Mucosa of descending colon (tissue), 3 donors: ENCODE data around the gene HARBI1. TPM values are rescaled to one million over a fixed set of nuclear protein-coding genes. Genes with fewer than 3 reads are reported as not detected.

Experiments used
- ATAC-seq: fragments of 200-7000 bp; cut with Tn5 transposase; one replicate; pipeline ENCODE4 v1.9.1; 2020; ENCODE audit warnings: mild to moderate bottlenecking, moderate library complexity
- DNase-seq, 3 donors: peaks; one replicate each; pipeline ENCODE4 v3.0.0-alpha.2; 2020
- H3K36me3 ChIP-seq: fragments of 200-600 bp; one replicate; pipeline ENCODE4 v1.8.0; 2021; ENCODE audit warnings: low read depth, mild to moderate bottlenecking
- H3K4me1 ChIP-seq: fragments of 200-600 bp; one replicate; pipeline ENCODE4 v1.8.0; 2021; ENCODE audit warnings: low read depth, mild to moderate bottlenecking
- H3K4me3 ChIP-seq: fragments of 200-600 bp; one replicate; pipeline ENCODE4 v1.8.0; 2021; ENCODE audit warnings: mild to moderate bottlenecking
- H3K9me3 ChIP-seq: fragments of 200-600 bp; one replicate; pipeline ENCODE4 v1.8.0; 2021; ENCODE audit warnings: mild to moderate bottlenecking
- intact Hi-C, 2 donors: fragments of 100-400 bp; cut with DNase I in 1 of 2; cut with micrococcal nuclease in 1 of 2; formaldehyde crosslinking; loops; one replicate each; pipeline versions ENCODE4 v1.11.0 to v1.11.1; 2022; cut with DNase I, micrococcal nuclease
- long read RNA-seq, 2 donors: library from polyadenylated mRNA; unstranded; transcript quantifications; one replicate each; pipeline ENCODE4 v2.0.0, GENCODE V29; 2019 to 2021
- total RNA-seq, 3 donors: library from RNA; stranded (reverse); fragmentation: NEBNext Ultra II Directional in 2 of 3; extraction: Animal tissue kit (Norgen Biotek cat#: 25700) in 2 of 3; gene quantifications; one replicate each; pipeline versions ENCODE4 v1.2.1 to v1.2.4, GENCODE V29; 2021 to 2023
- TF ChIP-seq, protein P1 (sequence below): fragments of 200-600 bp; IDR thresholded peaks from one replicate; pipeline ENCODE4 v1.8.0; 2022; ENCODE audit warnings: antibody characterized with exemption, mild to moderate bottlenecking
- donor health status: DM: no; HTN: no; CAD: no; lungs with moderate emphysema.
- donor health status: DM: no; HTN: no; CAD: no.
- donor health status: DM: no; HTN: yes; CAD: no.

HARBI1 gene, protein sequence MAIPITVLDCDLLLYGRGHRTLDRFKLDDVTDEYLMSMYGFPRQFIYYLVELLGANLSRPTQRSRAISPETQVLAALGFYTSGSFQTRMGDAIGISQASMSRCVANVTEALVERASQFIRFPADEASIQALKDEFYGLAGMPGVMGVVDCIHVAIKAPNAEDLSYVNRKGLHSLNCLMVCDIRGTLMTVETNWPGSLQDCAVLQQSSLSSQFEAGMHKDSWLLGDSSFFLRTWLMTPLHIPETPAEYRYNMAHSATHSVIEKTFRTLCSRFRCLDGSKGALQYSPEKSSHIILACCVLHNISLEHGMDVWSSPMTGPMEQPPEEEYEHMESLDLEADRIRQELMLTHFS
- total RNA-seq: 1 to 10 TPM; 4.5 to 6.0 (median 5.7) TPM
- long read RNA-seq, donor 1, partial matches to known transcripts: 1 of 4 reads
- long read RNA-seq, donor 1, other reads (novel, unspliced or antisense): 0 of 4 reads
- long read RNA-seq, donor 2, transcript HARBI1-201 (3 exons, 1,967 nt): major isoform, 5 of 12 reads
- long read RNA-seq, donor 2, partial matches to known transcripts: 0 of 12 reads
- long read RNA-seq, donor 2, other reads (novel, unspliced or antisense): 7 of 12 reads

DNA sequence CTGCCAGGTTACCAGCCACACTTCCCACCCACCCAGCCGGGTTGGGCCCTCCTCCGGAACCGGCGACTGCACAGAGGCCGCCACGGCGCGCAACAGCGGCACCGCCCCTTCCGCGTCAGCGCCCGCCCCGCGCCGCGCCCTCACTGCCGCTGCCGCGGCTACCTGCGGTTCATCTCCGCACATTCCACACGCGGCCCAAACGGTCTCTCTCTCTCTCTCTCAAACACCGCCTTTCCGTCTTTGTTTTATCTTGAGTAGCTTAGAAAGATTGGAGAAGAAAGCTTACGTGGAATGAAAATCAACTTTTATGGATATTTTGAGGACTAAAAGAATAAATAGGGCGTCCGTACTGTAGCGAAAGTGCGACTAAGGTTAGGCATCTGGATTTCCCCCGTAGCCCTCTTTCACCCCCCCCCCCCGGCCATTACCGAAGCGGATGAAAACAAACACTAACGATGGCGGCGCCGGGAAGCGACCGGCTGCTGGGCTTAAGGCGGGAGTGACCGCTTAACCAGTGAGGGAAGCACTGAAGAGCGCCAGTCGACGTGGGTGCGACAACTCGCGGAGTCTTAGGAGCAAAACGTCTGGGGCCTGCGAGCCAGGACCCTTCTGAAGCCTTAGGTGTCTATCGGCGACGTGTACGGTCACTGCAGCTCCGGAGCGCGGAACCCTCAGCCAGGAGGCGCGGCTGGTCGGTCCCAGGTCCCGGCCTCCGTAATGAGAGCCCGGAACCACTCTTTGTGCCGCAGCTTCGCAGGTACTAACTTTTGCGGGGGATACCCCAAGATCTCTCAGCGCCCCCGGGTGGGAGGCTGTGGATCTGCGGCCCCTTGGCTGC is at the start of gene HARBI1, which contains the start of gene ATG13:
TSS of gene HARBI1 (minus strand) at position 94 of the 838 bp plus-strand sequence. CDS start 990 bp downstream, outside the sequence.
TSS of gene ATG13 (plus strand) at position 420 of the 838 bp plus-strand sequence. CDS start 26,739 bp downstream, outside the sequence.
- intact Hi-C loops: loop anchor here in 1 of 2 donors (5.0 kb wide), 1 partner anchor 75 kb away; no protein-coding TSS in a partner anchor
- ATAC-seq (peak; percentile 98), DNase-seq (peak; percentile 91 to 94 (median 93))
- peaks cover 25% of the 10 kb centered on the region for H3K4me1 ChIP-seq
- no peaks in the 10 kb centered on the region for H3K36me3 ChIP-seq
- H3K4me3 ChIP-seq: peak within 1 kb of the TSS; percentile 94
- H3K9me3 ChIP-seq: no peaks in the 10 kb centered on the region
- TF ChIP-seq, protein P1, sequence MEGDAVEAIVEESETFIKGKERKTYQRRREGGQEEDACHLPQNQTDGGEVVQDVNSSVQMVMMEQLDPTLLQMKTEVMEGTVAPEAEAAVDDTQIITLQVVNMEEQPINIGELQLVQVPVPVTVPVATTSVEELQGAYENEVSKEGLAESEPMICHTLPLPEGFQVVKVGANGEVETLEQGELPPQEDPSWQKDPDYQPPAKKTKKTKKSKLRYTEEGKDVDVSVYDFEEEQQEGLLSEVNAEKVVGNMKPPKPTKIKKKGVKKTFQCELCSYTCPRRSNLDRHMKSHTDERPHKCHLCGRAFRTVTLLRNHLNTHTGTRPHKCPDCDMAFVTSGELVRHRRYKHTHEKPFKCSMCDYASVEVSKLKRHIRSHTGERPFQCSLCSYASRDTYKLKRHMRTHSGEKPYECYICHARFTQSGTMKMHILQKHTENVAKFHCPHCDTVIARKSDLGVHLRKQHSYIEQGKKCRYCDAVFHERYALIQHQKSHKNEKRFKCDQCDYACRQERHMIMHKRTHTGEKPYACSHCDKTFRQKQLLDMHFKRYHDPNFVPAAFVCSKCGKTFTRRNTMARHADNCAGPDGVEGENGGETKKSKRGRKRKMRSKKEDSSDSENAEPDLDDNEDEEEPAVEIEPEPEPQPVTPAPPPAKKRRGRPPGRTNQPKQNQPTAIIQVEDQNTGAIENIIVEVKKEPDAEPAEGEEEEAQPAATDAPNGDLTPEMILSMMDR: peak; percentile 79

DNA sequence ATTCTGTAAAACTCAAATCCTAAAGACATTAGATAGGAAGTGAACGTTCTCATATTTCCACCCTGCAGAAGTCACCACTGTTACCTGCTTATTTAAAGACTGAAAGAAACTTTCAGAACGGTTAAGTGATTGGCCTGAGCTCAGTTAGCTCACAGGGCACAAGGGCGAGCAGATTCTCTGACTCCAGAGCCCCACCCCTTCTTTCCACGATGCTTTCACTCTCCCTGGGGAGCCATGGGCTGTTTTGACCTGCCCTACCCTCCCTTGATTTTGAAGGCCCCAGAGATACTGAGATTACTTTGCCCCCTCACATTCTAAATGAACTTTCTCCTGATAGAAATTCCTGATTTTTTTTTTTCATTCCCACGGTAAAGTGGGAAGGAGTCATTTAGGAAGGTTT is 49.5 kb upstream of the HARBI1 start:
- intact Hi-C loops: no loop called here
- ATAC-seq (no peak), DNase-seq (no peak)
- Histone ChIP-seq H3K4me1 (no peaks in the 10 kb centered on the region), H3K9me3 (no peaks in the 10 kb centered on the region), H3K4me3 (no peak overlapping the region), H3K36me3 (peaks cover 11% of the 10 kb centered on the region)
- TF ChIP-seq, protein P1: no peak

DNA sequence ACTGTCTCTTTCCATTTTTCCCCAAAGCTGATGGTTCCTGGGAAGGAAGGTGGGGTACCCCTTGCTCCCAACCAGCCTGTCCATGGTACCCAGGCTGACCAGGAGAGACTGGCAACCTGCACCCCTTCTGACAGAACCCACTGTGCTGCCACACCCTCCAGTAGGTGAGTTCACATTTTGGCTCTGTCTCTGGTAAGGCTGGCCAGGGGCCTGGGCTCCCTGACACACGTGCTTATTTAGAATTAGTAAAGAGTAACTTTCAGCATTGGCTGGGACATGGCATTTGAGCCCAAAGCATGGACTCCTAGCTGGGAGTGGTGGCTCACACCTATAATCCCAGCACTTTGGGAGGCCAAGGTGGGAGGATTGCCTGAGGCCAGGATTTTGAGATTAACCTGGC is 48.3 kb upstream of the HARBI1 start:
- TF ChIP-seq, protein P1: no peak
- intact Hi-C loops: no loop called here
- Histone ChIP-seq H3K4me1 (no peaks in the 10 kb centered on the region), H3K4me3 (no peak overlapping the region), H3K9me3 (no peaks in the 10 kb centered on the region), H3K36me3 (peaks cover 5% of the 10 kb centered on the region)
- no peak for DNase-seq
- no peak for ATAC-seq

DNA sequence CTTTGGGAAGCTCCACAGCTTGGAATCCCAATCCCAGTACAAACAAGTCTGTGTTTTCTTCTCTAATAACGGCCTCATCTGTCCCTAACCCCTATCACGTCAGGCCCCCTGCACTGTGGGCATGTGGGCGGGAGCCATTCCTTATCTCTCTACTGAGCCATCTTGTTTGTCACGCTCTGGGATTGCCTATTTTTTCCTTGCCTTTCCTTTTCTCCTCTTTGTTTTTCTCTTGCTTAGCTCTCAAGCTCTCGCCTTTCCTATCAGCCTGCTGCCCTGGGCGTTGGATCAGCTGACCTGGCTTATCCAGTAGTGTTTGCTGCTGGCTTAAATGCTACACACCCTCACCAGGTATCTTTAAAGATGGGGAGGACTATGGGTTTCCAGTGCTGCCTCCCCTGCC is 47.6 kb upstream of the HARBI1 start:
- Histone ChIP-seq H3K4me3 (no peak overlapping the region), H3K9me3 (no peaks in the 10 kb centered on the region), H3K36me3 (peaks cover 5% of the 10 kb centered on the region), H3K4me1 (no peaks in the 10 kb centered on the region)
- intact Hi-C loops: no loop called here
- DNase-seq (no peak), ATAC-seq (no peak)
- TF ChIP-seq, protein P1: no peak

DNA sequence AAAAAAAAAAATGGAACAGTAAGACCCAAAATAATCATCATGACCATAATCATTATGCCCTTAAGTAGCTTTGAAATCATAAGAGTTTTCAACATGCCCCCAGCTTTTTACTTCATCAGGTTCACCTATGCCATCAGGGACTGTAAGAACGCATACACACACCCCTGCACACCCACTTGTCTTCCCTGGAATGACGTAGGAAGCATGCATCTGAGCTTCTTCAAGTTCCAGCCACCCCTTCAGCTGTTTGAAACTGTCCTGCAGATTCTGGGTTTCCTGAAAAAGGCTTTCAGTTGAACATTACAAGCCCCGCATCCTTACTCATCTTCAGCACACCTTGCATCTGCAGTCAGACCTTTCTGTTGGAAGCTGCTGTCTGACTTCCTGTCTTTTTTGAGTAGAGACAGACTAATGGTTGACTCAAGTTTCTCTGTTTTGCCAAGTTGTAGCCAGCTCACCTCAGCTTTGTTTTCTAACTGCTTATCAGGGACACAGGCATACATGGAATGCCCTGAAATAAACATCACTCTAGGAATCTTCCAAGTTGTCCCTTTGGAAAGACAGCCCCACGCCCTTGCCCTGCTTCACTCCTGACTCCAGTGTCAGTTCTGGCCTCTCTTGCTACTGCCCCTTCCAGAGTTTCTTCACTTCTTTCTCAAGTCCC is 46.4 kb upstream of the HARBI1 start:
- Histone ChIP-seq H3K4me1 (no peaks in the 10 kb centered on the region), H3K9me3 (no peaks in the 10 kb centered on the region), H3K36me3 (peaks cover 5% of the 10 kb centered on the region), H3K4me3 (no peak overlapping the region)
- ATAC-seq: no peak
- intact Hi-C loops: no loop called here
- DNase-seq: no peak
- TF ChIP-seq, protein P1: no peak
